Activated CD8-positive, alpha-beta T cell treated with anti-CD3 and anti-CD28 coated beads, Interleukin-2, amount 10 ng/mL, durations not matched to agents 7 days and 5 days (primary cell): ENCODE results near the gene TMEM253. TPM values are rescaled to one million over a fixed set of nuclear protein-coding genes. Genes with fewer than 3 reads are reported as not detected.

Experiments used
- ATAC-seq: fragments of 150-1000 bp; cut with Tn5 transposase; one replicate; pipeline ENCODE4 v1.10.0; 2021; ENCODE audit warnings: moderate library complexity
- CTCF ChIA-PET: fragments of 350-600 bp; sonication (Branson Sonifier 250); formaldehyde crosslinking; loops from one replicate; lab custom pipeline; 2021; ENCODE audit warnings: antibody characterized with exemption; lab: Charles Lee
- POLR2A ChIA-PET: fragments of 350-600 bp; sonication (Branson Sonifier 250); formaldehyde crosslinking; loops from one replicate; lab custom pipeline; 2021; ENCODE audit warnings: antibody characterized with exemption; lab: Charles Lee
- DNase-seq: peaks from one replicate; pipeline ENCODE4 v3.0.0-alpha.2; 2020
- H3K27ac Mint-ChIP-seq: one replicate; pipeline ENCODE4 v1.8.0; 2021; ENCODE audit warnings: mild to moderate bottlenecking, mixed read lengths
- H3K27me3 Mint-ChIP-seq: one replicate; pipeline ENCODE4 v1.8.0; 2021; ENCODE audit warnings: low read depth, mixed read lengths
- H3K36me3 Mint-ChIP-seq: one replicate; pipeline ENCODE4 v1.8.0; 2021; ENCODE audit warnings: low read depth, mixed read lengths
- H3K4me1 Mint-ChIP-seq: one replicate; pipeline ENCODE4 v1.8.0; 2021; ENCODE audit warnings: low read depth, mixed read lengths
- H3K4me3 Mint-ChIP-seq: one replicate; pipeline ENCODE4 v1.8.0; 2021; ENCODE audit warnings: mild to moderate bottlenecking, mixed read lengths
- H3K9me3 Mint-ChIP-seq: one replicate; pipeline ENCODE4 v1.8.0; 2022; ENCODE audit warnings: mixed read lengths; ENCODE audit not compliant: insufficient read depth
- total RNA-seq, 2 experiments: library from RNA; stranded (reverse); gene quantifications; one replicate each; pipeline ENCODE4 v1.2.3, GENCODE V29; 2021

The TMEM253 gene
- total RNA-seq, 2 experiments from 2014 or later = not detected

GRCh38 chr14:21084396-21084795, 16.5 kb upstream of the TMEM253 start:
- POLR2A ChIA-PET = no interaction called here

DNA sequence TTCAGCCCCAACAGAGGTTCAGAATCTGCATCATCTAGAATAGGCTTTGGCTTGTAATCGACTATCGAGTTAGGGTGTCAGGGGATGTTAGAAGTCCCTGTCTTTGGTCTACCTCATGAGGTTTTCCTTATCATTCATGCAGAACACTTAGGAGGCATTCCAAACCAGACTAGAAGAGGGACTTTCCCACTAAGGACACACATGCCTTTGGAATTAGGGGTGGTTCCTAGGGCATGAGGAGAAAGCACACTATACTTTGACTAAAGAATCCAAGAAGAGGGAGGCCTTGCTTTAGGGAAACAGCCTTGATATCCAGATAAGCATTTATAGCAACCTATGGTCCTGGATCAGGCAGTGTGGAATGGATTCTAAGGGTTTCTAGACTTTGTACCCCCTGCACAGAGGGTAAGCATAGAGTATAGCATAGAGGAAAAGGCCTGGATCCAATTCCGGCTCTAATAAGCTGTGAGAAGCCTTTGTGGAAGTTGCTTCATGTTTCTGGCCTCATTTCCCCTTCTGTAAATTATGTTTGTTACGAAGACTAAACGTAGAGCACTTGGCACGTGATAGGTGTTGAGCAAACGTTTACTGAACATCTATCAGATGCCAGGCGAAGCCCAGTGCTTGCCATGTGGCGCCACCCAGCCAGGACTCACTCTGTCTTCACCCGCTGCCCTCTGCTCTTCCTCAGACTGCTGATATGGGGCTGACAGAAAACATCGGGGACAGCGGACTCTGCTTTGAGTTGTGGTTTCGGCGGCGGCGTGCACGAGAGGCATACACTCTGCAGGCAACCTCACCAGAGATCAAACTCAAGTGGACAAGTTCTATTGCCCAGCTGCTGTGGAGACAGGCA, 15.6 kb upstream of the TMEM253 start:
- ATAC-seq (no peak), DNase-seq (no peak)
- Mint-ChIP-seq H3K4me1 (peaks cover 29% of the 10 kb centered on the region), H3K27ac (no peak overlapping the region), H3K27me3 (no peaks in the 10 kb centered on the region), H3K4me3 (no peak overlapping the region), H3K9me3 (no peaks in the 10 kb centered on the region), H3K36me3 (no peaks in the 10 kb centered on the region)
- POLR2A ChIA-PET = no interaction called here
- CTCF ChIA-PET = interaction anchor here (0.7 to 5.8 kb wide), 3 partner anchors 19 to 51 kb away, joined by 3 to 117 read pairs (median 4); partner anchors contain the start of gene TMEM253

More at GRCh38 chr14:21084396-21084795, 16.5 kb upstream of the TMEM253 start:
- no peaks in the 10 kb centered on the region for H3K9me3 Mint-ChIP-seq
- H3K4me1 Mint-ChIP-seq = peaks cover 29% of the 10 kb centered on the region
- ATAC-seq = no peak
- no peak for DNase-seq
- CTCF ChIA-PET = interaction anchor here (1.3 to 2.1 kb wide), 4 partner anchors 8 to 69 kb away, joined by 4 to 9 read pairs (median 6); no protein-coding TSS in a partner anchor
- H3K27ac Mint-ChIP-seq = no peak overlapping the region
- no peaks in the 10 kb centered on the region for H3K27me3 Mint-ChIP-seq
- H3K36me3 Mint-ChIP-seq = no peaks in the 10 kb centered on the region
- H3K4me3 Mint-ChIP-seq = no peak overlapping the region

GRCh38 chr14:21086908-21087293, 14.0 kb upstream of the TMEM253 start:
- no peaks in the 10 kb centered on the region for H3K9me3 Mint-ChIP-seq
- H3K4me1 Mint-ChIP-seq = peaks cover 29% of the 10 kb centered on the region
- CTCF ChIA-PET = interaction anchor here (1.0 to 5.8 kb wide), 7 partner anchors 9 to 116 kb away, joined by 3 to 117 read pairs (median 24); partner anchors contain the start of genes ARHGEF40 and TMEM253
- ATAC-seq (no peak), DNase-seq (no peak)
- no peak overlapping the region for H3K4me3 Mint-ChIP-seq
- peak overlapping the region; percentile 37 for H3K27ac Mint-ChIP-seq
- H3K36me3 Mint-ChIP-seq = no peaks in the 10 kb centered on the region
- POLR2A ChIA-PET = interaction anchor here (1.0 to 1.1 kb wide), 2 partner anchors 16 kb away, joined by 3 to 11 read pairs; no protein-coding TSS in a partner anchor
- H3K27me3 Mint-ChIP-seq = no peaks in the 10 kb centered on the region

DNA sequence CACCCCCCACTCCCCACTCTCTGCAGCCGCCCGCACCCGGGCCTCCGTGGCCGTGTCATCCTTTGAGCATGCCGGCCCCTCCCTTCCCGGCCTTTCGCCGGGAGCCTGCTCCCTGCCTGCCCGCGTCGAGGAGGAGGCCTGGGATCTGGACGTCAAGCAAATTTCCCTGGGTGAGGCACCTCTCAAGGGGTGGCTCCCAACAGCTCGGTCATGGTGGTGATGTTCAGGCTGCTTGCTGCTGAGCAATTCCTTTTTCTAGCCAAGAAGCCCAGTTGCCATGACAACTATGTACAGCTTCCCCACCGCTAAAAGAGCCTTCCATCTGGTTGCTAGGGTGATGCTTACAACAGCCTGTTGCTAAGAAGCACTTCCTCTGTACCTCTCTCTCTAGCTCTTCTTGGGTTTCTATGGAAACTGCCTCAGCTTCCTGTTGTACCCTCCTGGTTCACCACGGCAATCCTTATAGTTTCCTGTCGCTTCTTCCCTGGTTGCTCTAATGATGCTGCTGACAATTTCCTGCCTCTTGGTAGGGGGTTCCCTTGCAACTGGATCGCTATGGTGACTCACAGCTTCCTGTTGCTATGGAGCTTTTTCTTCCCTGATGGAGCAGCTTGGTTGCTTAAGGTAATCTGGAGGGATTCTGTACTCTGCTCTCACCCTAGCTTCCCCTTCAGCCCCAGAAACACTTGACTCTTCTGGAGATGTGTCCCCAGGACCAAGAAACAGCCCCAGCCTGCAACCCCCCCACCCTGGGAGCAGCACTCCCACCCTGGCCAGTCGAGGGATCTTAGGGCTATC, 13.4 kb upstream of the TMEM253 start:
- ChIA-PET POLR2A (interaction anchor here (1.0 to 1.1 kb wide), 2 partner anchors 16 kb away, joined by 3 to 11 read pairs; no protein-coding TSS in a partner anchor), CTCF (interaction anchor here (1.1 to 5.8 kb wide), 7 partner anchors 8 to 116 kb away, joined by 3 to 117 read pairs (median 24); partner anchors contain the start of genes ARHGEF40 and TMEM253)
- H3K9me3 Mint-ChIP-seq = no peaks in the 10 kb centered on the region
- peak; percentile 84 for ATAC-seq
- no peaks in the 10 kb centered on the region for H3K27me3 Mint-ChIP-seq
- H3K36me3 Mint-ChIP-seq = no peaks in the 10 kb centered on the region
- H3K4me1 Mint-ChIP-seq = peaks cover 30% of the 10 kb centered on the region
- H3K4me3 Mint-ChIP-seq = no peak overlapping the region
- H3K27ac Mint-ChIP-seq = peak overlapping the region; percentile 67
- DNase-seq = peak; percentile 84

DNA sequence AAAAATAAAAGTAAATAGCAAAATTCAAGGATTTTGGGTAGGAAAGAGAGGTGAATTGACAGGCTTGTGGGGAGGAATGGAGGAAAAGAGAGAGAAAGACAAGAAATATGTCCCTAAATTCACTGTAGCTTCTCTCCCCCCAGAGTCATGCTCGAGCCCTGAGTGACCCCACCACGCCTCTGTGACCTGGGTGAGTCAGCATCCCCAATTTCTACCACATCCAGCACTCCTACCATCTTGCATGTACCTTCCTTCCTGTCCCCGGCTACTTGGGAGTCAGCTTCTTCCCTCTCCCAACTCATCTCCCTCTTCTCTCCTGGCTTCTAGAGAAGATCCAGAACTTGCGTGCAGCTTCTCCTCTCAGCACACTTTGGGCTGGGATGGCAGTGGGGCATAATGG, 12.2 kb upstream of the TMEM253 start:
- POLR2A ChIA-PET = interaction anchor here (1.2 kb wide), 1 partner anchor 15 kb away, joined by 3 read pairs; no protein-coding TSS in a partner anchor
- H3K4me3 Mint-ChIP-seq = no peak overlapping the region
- no peaks in the 10 kb centered on the region for H3K36me3 Mint-ChIP-seq
- ATAC-seq (no peak), DNase-seq (no peak)
- peaks cover 39% of the 10 kb centered on the region for H3K4me1 Mint-ChIP-seq
- peaks cover 6% of the 10 kb centered on the region for H3K27me3 Mint-ChIP-seq
- H3K27ac Mint-ChIP-seq = no peak overlapping the region
- CTCF ChIA-PET = interaction anchor here (0.8 to 5.8 kb wide), 11 partner anchors 9 to 118 kb away, joined by 3 to 117 read pairs (median 7); partner anchors contain the start of genes ARHGEF40 and TMEM253
- H3K9me3 Mint-ChIP-seq = no peaks in the 10 kb centered on the region

GRCh38 chr14:21089271-21089670, 11.6 kb upstream of the TMEM253 start:
- Mint-ChIP-seq H3K36me3 (no peaks in the 10 kb centered on the region), H3K27me3 (peaks cover 12% of the 10 kb centered on the region), H3K4me1 (peaks cover 39% of the 10 kb centered on the region), H3K4me3 (no peak overlapping the region), H3K27ac (no peak overlapping the region), H3K9me3 (no peaks in the 10 kb centered on the region)
- DNase-seq = no peak
- no peak for ATAC-seq
- ChIA-PET CTCF (interaction anchor here (0.8 to 5.8 kb wide), 14 partner anchors 9 to 118 kb away, joined by 3 to 117 read pairs (median 6); partner anchors contain the start of genes ARHGEF40, TMEM253 and TPPP2), POLR2A (interaction anchor here (0.9 to 1.2 kb wide), 2 partner anchors 14 to 20 kb away, joined by 3 to 4 read pairs; no protein-coding TSS in a partner anchor)

DNA sequence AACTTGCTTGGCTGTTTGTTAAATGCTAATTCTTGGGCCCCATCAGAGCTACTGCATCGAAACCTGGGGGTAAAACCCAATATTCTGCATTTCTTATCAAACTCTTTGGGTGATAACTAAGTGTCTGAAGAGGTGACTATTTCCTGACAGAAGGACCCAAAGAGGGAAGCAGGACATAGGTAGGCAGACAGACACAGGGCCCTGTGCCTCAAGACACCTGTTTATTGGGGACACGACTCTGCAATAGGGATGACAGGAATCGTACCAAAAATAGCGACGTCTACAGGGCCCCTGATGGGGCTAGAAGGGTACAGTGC, 11.0 kb upstream of the TMEM253 start:
- Mint-ChIP-seq H3K27ac (no peak overlapping the region), H3K9me3 (no peaks in the 10 kb centered on the region), H3K27me3 (peaks cover 12% of the 10 kb centered on the region), H3K4me1 (peaks cover 39% of the 10 kb centered on the region), H3K36me3 (no peaks in the 10 kb centered on the region), H3K4me3 (no peak overlapping the region)
- ChIA-PET POLR2A (interaction anchor here (0.9 kb wide), 1 partner anchor 20 kb away, joined by 4 read pairs; no protein-coding TSS in a partner anchor), CTCF (interaction anchor here (0.8 to 5.8 kb wide), 13 partner anchors 8 to 98 kb away, joined by 3 to 117 read pairs (median 6); partner anchors contain the start of genes ARHGEF40, TMEM253 and TPPP2)
- ATAC-seq = no peak
- DNase-seq = no peak

DNA sequence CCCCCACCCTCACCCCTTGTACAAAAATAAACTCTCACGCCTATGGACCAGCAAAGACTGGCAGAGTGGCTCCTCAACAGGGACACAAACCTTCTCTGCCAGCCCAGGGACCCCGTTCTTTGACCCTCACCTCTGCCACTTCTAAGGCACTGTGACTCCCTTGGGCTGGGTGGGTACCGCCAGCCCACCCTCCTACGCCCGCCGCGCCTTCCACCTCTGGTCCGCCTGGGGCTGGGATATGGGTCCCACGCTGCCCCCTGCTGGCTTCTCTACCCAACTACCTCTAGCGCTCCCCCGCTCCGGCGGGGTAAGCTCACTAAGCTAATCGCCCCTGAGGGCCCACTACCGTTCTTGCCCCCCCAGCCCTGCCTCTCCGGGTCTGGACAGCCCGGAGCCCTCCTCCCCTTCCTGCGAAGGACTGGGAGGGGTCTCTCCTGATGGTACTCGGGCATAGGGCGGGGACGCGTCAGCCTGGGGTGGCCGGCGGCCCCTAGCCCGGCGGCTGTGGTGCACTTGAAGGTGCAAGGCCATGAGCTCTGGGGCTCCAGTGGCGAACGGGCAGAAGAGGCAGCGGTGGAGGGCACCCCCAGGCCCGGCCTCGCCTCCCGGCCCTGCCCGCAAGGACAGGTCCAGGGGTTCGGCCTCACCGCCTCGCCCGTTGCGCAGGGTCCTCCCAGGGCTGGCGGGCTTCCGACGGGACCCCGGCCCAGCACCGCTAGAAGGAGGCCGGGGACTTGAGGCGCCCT, 10.5 kb upstream of the TMEM253 start:
- Mint-ChIP-seq H3K27me3 (peaks cover 12% of the 10 kb centered on the region), H3K36me3 (no peaks in the 10 kb centered on the region), H3K27ac (no peak overlapping the region), H3K4me3 (no peak overlapping the region), H3K9me3 (no peaks in the 10 kb centered on the region), H3K4me1 (peaks cover 39% of the 10 kb centered on the region)
- ATAC-seq (no peak), DNase-seq (peak; percentile 47)
- ChIA-PET CTCF (interaction anchor here (0.8 to 5.8 kb wide), 9 partner anchors 13 to 99 kb away, joined by 4 to 117 read pairs (median 10); partner anchors contain the start of genes ARHGEF40 and TMEM253), POLR2A (no interaction called here)

DNA sequence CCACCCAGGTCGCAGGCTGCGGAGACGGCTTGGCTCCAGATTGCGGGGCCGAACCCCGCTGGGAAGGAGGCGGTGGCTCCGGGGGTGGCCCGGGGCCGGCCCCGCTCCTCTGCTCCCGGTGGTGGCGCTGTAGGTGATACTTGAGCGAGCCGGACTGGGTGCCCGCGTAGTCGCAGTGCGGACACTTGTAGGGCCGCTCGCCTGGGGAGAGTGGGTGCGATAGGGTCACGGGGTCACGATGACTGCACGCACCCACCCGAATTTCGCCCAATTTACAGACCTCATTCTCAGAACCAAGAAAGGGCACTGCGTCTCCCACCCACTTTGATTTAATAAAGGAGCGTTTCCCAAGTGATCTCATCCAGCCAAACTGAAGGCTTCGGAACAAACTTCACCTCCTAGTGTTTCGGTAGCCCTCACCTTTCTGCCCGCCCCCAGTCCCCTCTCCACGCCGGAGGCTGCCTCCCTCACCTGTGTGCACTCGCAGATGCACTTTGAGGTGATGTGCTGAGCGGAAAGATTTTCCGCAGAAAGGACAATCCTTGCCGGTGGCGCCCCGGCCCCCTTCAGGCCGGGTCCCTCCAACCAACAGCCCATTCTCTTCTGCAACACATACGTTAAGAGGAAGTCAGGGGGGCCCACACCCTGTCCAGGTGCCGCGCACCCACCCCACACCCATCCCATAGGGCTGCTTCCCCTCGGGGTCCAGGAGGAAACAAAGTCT, 9.8 kb upstream of the TMEM253 start:
- H3K4me3 Mint-ChIP-seq = no peak overlapping the region
- DNase-seq = no peak
- no peak for ATAC-seq
- no peak overlapping the region for H3K27ac Mint-ChIP-seq
- H3K4me1 Mint-ChIP-seq = peaks cover 36% of the 10 kb centered on the region
- peaks cover 13% of the 10 kb centered on the region for H3K27me3 Mint-ChIP-seq
- CTCF ChIA-PET = interaction anchor here (1.4 to 7.0 kb wide), 11 partner anchors 13 to 99 kb away, joined by 4 to 225 read pairs (median 53); partner anchors contain the start of gene TMEM253
- H3K9me3 Mint-ChIP-seq = no peaks in the 10 kb centered on the region
- POLR2A ChIA-PET = interaction anchor here (1.4 kb wide), 1 partner anchor 14 kb away, joined by 3 read pairs; no protein-coding TSS in a partner anchor
- H3K36me3 Mint-ChIP-seq = no peaks in the 10 kb centered on the region

- Mint-ChIP-seq H3K27me3 (peaks cover 21% of the 10 kb centered on the region), H3K4me3 (no peak overlapping the region), H3K27ac (no peak overlapping the region), H3K4me1 (peaks cover 31% of the 10 kb centered on the region), H3K36me3 (no peaks in the 10 kb centered on the region), H3K9me3 (no peaks in the 10 kb centered on the region)
- ATAC-seq (no peak), DNase-seq (no peak)
- ChIA-PET CTCF (interaction anchor here (0.9 to 7.0 kb wide), 15 partner anchors 8 to 103 kb away, joined by 3 to 225 read pairs (median 5); partner anchors contain the start of gene TMEM253), POLR2A (interaction anchor here (1.0 to 1.4 kb wide), 2 partner anchors 13 to 24 kb away, joined by 3 read pairs; no protein-coding TSS in a partner anchor)
These were observed 9.0 kb upstream of the TMEM253 start for GRCh38 chr14:21091821-21092272.
